ENCODE measurements around the gene ADGRG6. TPM values are rescaled to one million over a fixed set of nuclear protein-coding genes. Genes with fewer than 3 reads are reported as not detected.

Gene ADGRG6
- total and polyA plus RNA-seq, 9 of the 15 experiments (the other 6 are each of a cell fraction or from before 2014, with no cell fraction given) = under 0.01 to 0.11 (median 0.05) TPM; not detected in 5

- TF ChIP-seq RREB1 (CRISPR knock-in tag; IDR thresholded peaks at IDR 0.05) (no peak), RB1 (IDR thresholded peaks at IDR 0.05; ENCODE audit: low read depth) (no peak), HOXB6 (CRISPR knock-in tag; IDR thresholded peaks at IDR 0.05; ENCODE audit: borderline replicate concordance) (no peak), ZNF318 (IDR thresholded peaks at IDR 0.05; ENCODE audit: borderline replicate concordance in 1 of 2, low read depth in 1 of 2) (no peak), NELFE (IDR thresholded peaks at IDR 0.05; ENCODE audit: insufficient read depth, insufficient read length) (no peak)
Measured at GRCh38 chr6:142421285-142422117, 119.7 kb downstream of the ADGRG6 start (continued).
